H1 (cell line): ENCODE data around the gene WDR1. TPM values are rescaled to one million over a fixed set of nuclear protein-coding genes. Genes with fewer than 3 reads are reported as not detected.

ENCODE experiments used
- CTCF ChIA-PET: fragments of 300-600 bp; sonication (Branson Sonifier 250); formaldehyde crosslinking; loops from one replicate; lab custom pipeline; 2021; ENCODE audit not compliant: partially characterized antibody; lab: Charles Lee
- POLR2A ChIA-PET: fragments of 300-600 bp; sonication (Branson Sonifier 250); formaldehyde crosslinking; loops from one replicate; lab custom pipeline; 2021; ENCODE audit warnings: inconsistent platforms; ENCODE audit not compliant: partially characterized antibody; lab: Charles Lee
- DNase-seq, 2 experiments: peaks; one replicate each; pipeline versions ENCODE4 v3.0.0 to v3.0.0-alpha.2; 2010 to 2022; ENCODE audit warnings: low spot score in 2 of 2, low read depth in 1 of 2, mixed read lengths in 1 of 2
- FAIRE-seq: peaks from 2 replicates; lab custom pipeline; 2011; peaks lifted over from hg19 to GRCh38; lab: Jason Lieb, UNC
- H2AFZ ChIP-seq: 2 replicates; pipeline ENCODE4 v1.8.1; 2012; ENCODE audit warnings: low read length, inconsistent platforms
- H2AK5ac ChIP-seq: 2 replicates; pipeline ENCODE4 v1.6.1; 2013; ENCODE audit warnings: low read depth, low read length
- H2BK120ac ChIP-seq: replicated peaks from 2 replicates; pipeline ENCODE3; 2013; ENCODE audit warnings: low read depth, low read length, inconsistent platforms
- H2BK12ac ChIP-seq: 2 replicates; pipeline ENCODE4 v1.6.1; 2013; ENCODE audit warnings: low read depth, low read length
- H2BK15ac ChIP-seq: 2 replicates; pipeline ENCODE4 v1.6.1; 2013; ENCODE audit warnings: low read length
- H2BK20ac ChIP-seq: 2 replicates; pipeline ENCODE4 v1.6.1; 2013; ENCODE audit warnings: low read length
- H2BK5ac ChIP-seq: 2 replicates; pipeline ENCODE4 v1.6.1; 2013; ENCODE audit warnings: low read depth, low read length
- H3K14ac ChIP-seq: 2 replicates; pipeline ENCODE4 v1.6.1; 2013; ENCODE audit warnings: inconsistent platforms; ENCODE audit not compliant: insufficient read length
- H3K18ac ChIP-seq: 2 replicates; pipeline ENCODE4 v1.6.1; 2013; ENCODE audit warnings: low read length; ENCODE audit errors: extremely low read depth
- H3K23ac ChIP-seq: 2 replicates; pipeline ENCODE4 v1.6.1; 2013; ENCODE audit warnings: inconsistent platforms; ENCODE audit not compliant: insufficient read length
- H3K23me2 ChIP-seq: 2 replicates; pipeline ENCODE4 v1.6.1; 2013; ENCODE audit warnings: low read depth, low read length
- H3K27ac ChIP-seq: 2 replicates; pipeline ENCODE4 v1.6.1; 2011; ENCODE audit warnings: low read depth, low read length, inconsistent platforms
- H3K27me3 ChIP-seq, 4 experiments: replicated peaks in 1 of 4; 1 replicate in 1 of 4; 2 replicates in 3 of 4; pipeline versions ENCODE4 v1.6.1 to v1.8.1; 2011 to 2013; ENCODE audit warnings: low read length in 3 of 4, mild to moderate bottlenecking in 3 of 4, inconsistent platforms in 2 of 4, mixed read lengths in 2 of 4, moderate library complexity in 1 of 4; ENCODE audit not compliant: control insufficient read depth in 3 of 4, insufficient read depth in 3 of 4; ENCODE audit errors: extremely low read depth in 1 of 4
- H3K36me3 ChIP-seq, 4 experiments: 2 replicates each; pipeline versions ENCODE4 v1.6.1 to v1.8.1; 2011 to 2013; ENCODE audit warnings: mild to moderate bottlenecking in 4 of 4, low read length in 3 of 4, moderate library complexity in 2 of 4, control low read depth in 1 of 4, inconsistent platforms in 1 of 4; ENCODE audit not compliant: insufficient read depth in 4 of 4, control insufficient read depth in 2 of 4
- H3K4ac ChIP-seq: replicated peaks from 2 replicates; pipeline ENCODE3; 2013; ENCODE audit warnings: low read length, low read depth, mixed read lengths, inconsistent platforms; ENCODE audit not compliant: insufficient read length
- H3K4me1 ChIP-seq, 4 experiments: replicated peaks in 1 of 4; 1 replicate in 1 of 4; 2 replicates in 3 of 4; pipeline versions ENCODE4 v1.6.1 to v1.8.1; 2011 to 2013; ENCODE audit warnings: low read length in 3 of 4, inconsistent platforms in 2 of 4, mixed read lengths in 1 of 4; ENCODE audit not compliant: insufficient read depth in 4 of 4, control insufficient read depth in 3 of 4
- H3K4me2 ChIP-seq, 2 experiments: 2 replicates each; pipeline versions ENCODE4 v1.6.1 to v1.8.1; 2011 to 2013; ENCODE audit warnings: low read depth in 2 of 2, low read length in 2 of 2, control low read depth in 1 of 2, inconsistent platforms in 1 of 2, mild to moderate bottlenecking in 1 of 2; ENCODE audit not compliant: insufficient read depth in 1 of 2
- H3K4me3 ChIP-seq, 4 experiments: fragments of 200-600, 300-600 bp in 1 of 4; sonication (generic), shearing (Covaris generic), sonication (Bioruptor Twin) in 1 of 4; 2 replicates each; pipeline versions ENCODE4 v1.5.1 to v1.8.1; 2011 to 2016; ENCODE audit warnings: low read length in 4 of 4, low read depth in 3 of 4, control low read depth in 2 of 4, inconsistent platforms in 2 of 4, mild to moderate bottlenecking in 2 of 4, mixed read lengths in 1 of 4, moderate library complexity in 1 of 4; ENCODE audit not compliant: insufficient read depth in 2 of 4; ENCODE audit errors: extremely low read depth in 1 of 4
- H3K56ac ChIP-seq: replicated peaks from 2 replicates; pipeline ENCODE3; 2013; ENCODE audit warnings: low read depth, mild to moderate bottlenecking, mixed read lengths, low read length, inconsistent platforms; ENCODE audit not compliant: insufficient read length
- H3K79me1 ChIP-seq: 2 replicates; pipeline ENCODE4 v1.6.1; 2013; ENCODE audit warnings: low read depth, low read length, control low read depth
- H3K79me2 ChIP-seq, 2 experiments: 2 replicates each; pipeline versions ENCODE4 v1.6.1 to v1.8.1; 2012 to 2013; ENCODE audit warnings: low read length in 2 of 2, mild to moderate bottlenecking in 2 of 2, inconsistent platforms in 1 of 2; ENCODE audit not compliant: insufficient read depth in 2 of 2, control insufficient read depth in 1 of 2
- H3K9ac ChIP-seq, 4 experiments: replicated peaks in 1 of 4; 1 replicate in 1 of 4; 2 replicates in 3 of 4; pipeline versions ENCODE4 v1.6.1 to v1.8.1; 2011 to 2013; ENCODE audit warnings: low read depth in 3 of 4, low read length in 3 of 4, control low read depth in 2 of 4, mild to moderate bottlenecking in 2 of 4, moderate library complexity in 2 of 4, inconsistent platforms in 1 of 4; ENCODE audit errors: extremely low read depth in 1 of 4
- H3K9me3 ChIP-seq, 2 experiments: 2 replicates each; pipeline versions ENCODE4 v1.6.1 to v1.8.1; 2012 to 2013; ENCODE audit warnings: mild to moderate bottlenecking in 2 of 2, moderate library complexity in 2 of 2, control low read depth in 1 of 2, inconsistent platforms in 1 of 2, low read depth in 1 of 2, low read length in 1 of 2, mixed read lengths in 1 of 2; ENCODE audit not compliant: insufficient read depth in 2 of 2
- H4K20me1 ChIP-seq, 2 experiments: replicated peaks in 1 of 2; 2 replicates each; pipeline versions ENCODE3 to v1.8.1; 2011 to 2013; ENCODE audit warnings: inconsistent platforms in 2 of 2, low read length in 2 of 2, mild to moderate bottlenecking in 1 of 2; ENCODE audit not compliant: insufficient read depth in 2 of 2, control insufficient read depth in 1 of 2
- H4K5ac ChIP-seq: 2 replicates; pipeline ENCODE4 v1.6.1; 2013; ENCODE audit warnings: low read length, low read depth, mixed read lengths, inconsistent platforms; ENCODE audit not compliant: insufficient read length
- H4K8ac ChIP-seq: 2 replicates; pipeline ENCODE4 v1.8.0; 2013; ENCODE audit warnings: mild to moderate bottlenecking, moderate library complexity, low read length, inconsistent platforms; ENCODE audit not compliant: insufficient read depth; ENCODE audit errors: extremely low read depth
- H4K91ac ChIP-seq: replicated peaks from 2 replicates; pipeline ENCODE3; 2013; ENCODE audit warnings: low read length, mixed read lengths, inconsistent platforms; ENCODE audit not compliant: insufficient read length
- ASH2L ChIP-seq: fragments of 200-600, 300-600 bp; sonication (generic); IDR thresholded peaks from one replicate; pipeline ENCODE4 v1.7.1; 2017; ENCODE audit warnings: low read length
- BRCA1 ChIP-seq: IDR thresholded peaks from 2 replicates; pipeline ENCODE4 v1.6.1; 2012; ENCODE audit warnings: low read depth, low read length, improper control_type of control experiment
- CHD1 ChIP-seq: IDR thresholded peaks from 2 replicates; pipeline ENCODE4 v1.6.1; 2012; ENCODE audit warnings: low read depth, low read length, improper control_type of control experiment
- CHD2 ChIP-seq: IDR thresholded peaks from 2 replicates; pipeline ENCODE4 v1.6.1; 2012; ENCODE audit warnings: low read length, improper control_type of control experiment
- CREB1 ChIP-seq: IDR thresholded peaks from 2 replicates; pipeline ENCODE4 v1.6.1; 2012; ENCODE audit warnings: inconsistent platforms
- CTBP2 ChIP-seq: IDR thresholded peaks from 2 replicates; pipeline ENCODE4 v1.7.0; 2011; ENCODE audit warnings: borderline replicate concordance, mild to moderate bottlenecking, moderate library complexity, mixed read lengths, low read length; ENCODE audit not compliant: insufficient read depth, insufficient read length
- GABPA ChIP-seq: IDR thresholded peaks from 2 replicates; pipeline ENCODE4 v1.6.1; 2011; ENCODE audit warnings: mild to moderate bottlenecking, low read length, moderate library complexity, borderline replicate concordance; ENCODE audit not compliant: insufficient read depth
- JUND ChIP-seq: IDR thresholded peaks from 2 replicates; pipeline ENCODE4 v1.6.1; 2011; ENCODE audit warnings: mild to moderate bottlenecking, improper control_type of control experiment, low read length
- RAD21 ChIP-seq, 2 experiments: IDR thresholded peaks in 1 of 2; conservative IDR thresholded peaks in 1 of 2; 2 replicates each; pipeline ENCODE4 v1.6.1; 2011; ENCODE audit warnings: low read depth in 2 of 2, low read length in 2 of 2, improper control_type of control experiment in 1 of 2, inconsistent platforms in 1 of 2, mild to moderate bottlenecking in 1 of 2, moderate library complexity in 1 of 2
- RFX5 ChIP-seq: IDR thresholded peaks from 2 replicates; pipeline ENCODE4 v1.6.1; 2011; ENCODE audit warnings: low read depth, low read length, improper control_type of control experiment, borderline replicate concordance
- RNF2 ChIP-seq: fragments of 200-900, 300-1000 bp; sonication (generic); IDR thresholded peaks from 2 replicates; pipeline ENCODE4 v1.7.1; 2016; ENCODE audit warnings: borderline replicate concordance, low read depth, mild to moderate bottlenecking, antibody characterized with exemption, low read length; ENCODE audit not compliant: poor library complexity, severe bottlenecking; ENCODE audit errors: missing control alignments
- RXRA ChIP-seq: IDR thresholded peaks from 2 replicates; pipeline ENCODE4 v1.6.1; 2011; ENCODE audit warnings: low read depth, mild to moderate bottlenecking, low read length, moderate library complexity; ENCODE audit not compliant: insufficient read depth
- SIRT6 ChIP-seq: IDR thresholded peaks from one replicate; pipeline ENCODE4 v1.7.1; 2012; ENCODE audit warnings: low read length, inconsistent platforms
- TEAD4 ChIP-seq: IDR thresholded peaks from 2 replicates; pipeline ENCODE4 v1.6.1; 2012; ENCODE audit warnings: low read depth, low read length, inconsistent platforms, mixed read lengths
- WGBS, 2 experiments: shearing (Covaris generic) in 1 of 2; methylation state at CpG; one replicate each; pipeline versions ENCODE4 v1.1.6 to v1.1.7; 2013 to 2015; ENCODE audit warnings: low lambda C conversion rate in 2 of 2, mixed read lengths in 2 of 2, inconsistent platforms in 1 of 2, low coverage in 1 of 2, missing lambda C conversion rate in 1 of 2; ENCODE audit not compliant: insufficient replicate concordance in 2 of 2, insufficient coverage in 1 of 2, insufficient read length in 1 of 2; ENCODE audit errors: extremely low coverage in 1 of 2, missing lambda C conversion rate in 1 of 2; 5-methylcytosine and 5-hydroxymethylcytosine counted together
- polyA plus RNA-seq, 7 experiments: library from polyadenylated mRNA; depleted of rRNA in 3 of 7; stranded (reverse) in 5 of 7; unstranded in 2 of 7; fragments of >200 nt in 5 of 7; fragments of 200-250 nt in 2 of 7; gene quantifications; 1 replicate in 5 of 7; 2 replicates in 1 of 7; 4 replicates in 1 of 7; pipeline versions ENCODE4 v1.2.1 to v1.2.3, GENCODE V29; 2011 to 2013; ENCODE audit warnings: missing spikeins in 2 of 7, mixed read lengths in 2 of 7
- total RNA-seq: library from RNA; stranded (reverse); fragmentation: NEBNext Ultra II Directional; extraction: Animal tissue kit (Norgen Biotek cat#: 25700); gene quantifications from 2 replicates; pipeline ENCODE4 v1.2.1, GENCODE V29; 2021

WDR1 gene
- total and polyA plus RNA-seq, 2 of the 8 experiments (the other 6 are each of a cell fraction or from before 2014, with no cell fraction given): 315 to 377 TPM

GRCh38 chr4:10163296-10163695 lies 46.7 kb upstream of the WDR1 start:
- Histone ChIP-seq H3K79me2 (no peaks in the 10 kb centered on the region), H2BK15ac (no peak overlapping the region), H3K4me3 (no peak overlapping the region), H3K4me2 (no peak overlapping the region), H3K4me1 (no peaks in the 10 kb centered on the region), H4K5ac (no peak overlapping the region), H3K9ac (no peak overlapping the region), H3K36me3 (no peaks in the 10 kb centered on the region), H3K14ac (no peak overlapping the region), H3K56ac (no peak overlapping the region), H2AK5ac (no peak overlapping the region), H3K23ac (no peak overlapping the region), H4K91ac (no peak overlapping the region), H2BK20ac (no peak overlapping the region), H3K23me2 (no peaks in the 10 kb centered on the region), H4K8ac (no peak overlapping the region), H3K79me1 (no peaks in the 10 kb centered on the region), H2BK120ac (no peak overlapping the region), H3K18ac (no peak overlapping the region), H2AFZ (no peak overlapping the region), H3K27me3 (no peaks in the 10 kb centered on the region; a peak in 2 of 7 replicates), H2BK12ac (no peak overlapping the region), H2BK5ac (no peak overlapping the region), H3K27ac (no peak overlapping the region), H3K4ac (no peak overlapping the region), H3K9me3 (no peaks in the 10 kb centered on the region), H4K20me1 (peaks cover 0 to 1% of the 10 kb centered on the region in 2 experiments)
- WGBS, 2 experiments: 40% methylated on average over 1 of the region's 1 CpG; no CpG with 5 or more reads in 1 of the 2 experiments
- ChIA-PET POLR2A (no interaction called here), CTCF (interaction anchor here (0.6 to 13.2 kb wide), 17 partner anchors 8 to 400 kb away, joined by 3 to 264 read pairs (median 7); no protein-coding TSS in a partner anchor)
- TF ChIP-seq CHD1 (no peak), JUND (no peak), RXRA (no peak), CTBP2 (no peak), SIRT6 (no peak), RFX5 (no peak), TEAD4 (no peak), RNF2 (no peak), BRCA1 (no peak), CHD2 (no peak), RAD21 (IDR thresholded peaks at IDR 0.05 in 1 of 2, conservative IDR thresholded peaks at IDR 0.05 in 1 of 2; ENCODE audit: low read depth in 2 of 2, low read length in 2 of 2) (no peak), ASH2L (no peak), CREB1 (no peak), GABPA (no peak)
- FAIRE-seq (no peak), DNase-seq (no peak)
